GM12872 (cell line): Measurements from ENCODE around the gene LRRC15.

Experiments
- CTCF ChIP-seq: IDR thresholded peaks from 3 replicates; pipeline ENCODE4 v1.5.1; 2011; ENCODE audit warnings: low read depth, mild to moderate bottlenecking, low read length, moderate library complexity; ENCODE audit not compliant: insufficient read depth

The LRRC15 gene

GRCh38 chr3:194379651-194380050, 10.1 kb upstream of the LRRC15 start:
- no peak for TF ChIP-seq CTCF

GRCh38 chr3:194379231-194379630, 9.7 kb upstream of the LRRC15 start:
- TF ChIP-seq CTCF, result no peak

GRCh38 chr3:194377708-194378107, 8.2 kb upstream of the LRRC15 start:
- TF ChIP-seq CTCF, result no peak

GRCh38 chr3:194376241-194376560, 6.7 kb upstream of the LRRC15 start:
- no peak for TF ChIP-seq CTCF

- TF ChIP-seq CTCF, result no peak
These were observed 6.1 kb upstream of the LRRC15 start for GRCh38 chr3:194375473-194376240.

GRCh38 chr3:194374935-194375334, 5.4 kb upstream of the LRRC15 start:
- TF ChIP-seq CTCF, result no peak

GRCh38 chr3:194373899-194374298, 4.4 kb upstream of the LRRC15 start:
- no peak for TF ChIP-seq CTCF

- no peak for TF ChIP-seq CTCF
These were observed 3.5 kb upstream of the LRRC15 start for GRCh38 chr3:194373028-194373427.
